NCI-H510A treated with DMSO at 0.1 percent for 48 hours (cell line): ENCODE measurements around the gene KREMEN2.
"Not testable (repeated sequence)": the region's sequence is repeated elsewhere in the genome, so short reads cannot be mapped to it uniquely, and the experiment has no call there.

ENCODE experiments used
- DNase-seq: peaks from one replicate; lab custom pipeline; 2025; lab: John Stamatoyannopoulos, UW

KREMEN2 gene, protein sequence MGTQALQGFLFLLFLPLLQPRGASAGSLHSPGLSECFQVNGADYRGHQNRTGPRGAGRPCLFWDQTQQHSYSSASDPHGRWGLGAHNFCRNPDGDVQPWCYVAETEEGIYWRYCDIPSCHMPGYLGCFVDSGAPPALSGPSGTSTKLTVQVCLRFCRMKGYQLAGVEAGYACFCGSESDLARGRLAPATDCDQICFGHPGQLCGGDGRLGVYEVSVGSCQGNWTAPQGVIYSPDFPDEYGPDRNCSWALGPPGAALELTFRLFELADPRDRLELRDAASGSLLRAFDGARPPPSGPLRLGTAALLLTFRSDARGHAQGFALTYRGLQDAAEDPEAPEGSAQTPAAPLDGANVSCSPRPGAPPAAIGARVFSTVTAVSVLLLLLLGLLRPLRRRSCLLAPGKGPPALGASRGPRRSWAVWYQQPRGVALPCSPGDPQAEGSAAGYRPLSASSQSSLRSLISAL

DNA sequence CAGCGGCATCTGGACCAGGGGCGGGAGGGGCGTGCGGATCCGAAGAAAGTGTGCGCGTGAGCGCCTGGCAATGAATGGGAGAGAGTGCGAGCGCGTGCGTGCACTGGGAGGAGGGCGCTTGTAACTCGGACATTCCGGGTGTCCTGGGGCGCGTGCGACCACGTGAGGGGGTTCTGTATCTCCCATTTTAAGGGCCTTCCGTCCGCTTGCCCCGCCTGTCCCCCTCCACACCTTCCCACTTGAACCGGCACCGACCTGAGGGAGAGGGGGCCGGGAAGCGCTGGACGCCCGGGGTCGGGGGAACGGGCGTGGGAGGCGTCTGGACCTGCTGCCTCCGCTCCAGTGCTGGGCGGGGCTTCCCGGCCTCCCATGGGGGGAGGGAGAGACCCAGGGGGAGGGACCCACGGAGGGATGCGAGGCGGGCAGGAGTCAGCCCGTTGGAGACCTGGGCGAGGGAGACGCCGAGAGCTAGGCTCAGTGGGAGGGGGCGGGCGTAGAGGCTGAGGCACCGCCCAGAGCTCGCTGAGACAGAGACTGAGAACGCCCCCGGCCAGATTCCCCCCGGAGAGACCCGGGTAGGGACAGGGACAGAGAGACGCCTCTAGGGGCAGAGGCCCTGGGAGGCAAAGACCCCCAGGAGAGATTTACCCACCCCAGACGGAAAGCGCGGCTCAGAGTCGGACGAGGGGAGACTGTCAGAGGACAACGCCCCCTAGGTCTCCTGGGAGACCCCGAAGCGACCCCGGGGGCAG is at the start of gene KREMEN2:
Gene KREMEN2 (plus strand): TSS at position 553 of the 752 bp plus-strand sequence. CDS start 246 bp downstream, outside the sequence.
- peak; percentile 35 for DNase-seq

- DNase-seq, result no peak
These were observed 48.7 kb upstream of the KREMEN2 start for GRCh38 chr16:2915196-2915929.

DNA sequence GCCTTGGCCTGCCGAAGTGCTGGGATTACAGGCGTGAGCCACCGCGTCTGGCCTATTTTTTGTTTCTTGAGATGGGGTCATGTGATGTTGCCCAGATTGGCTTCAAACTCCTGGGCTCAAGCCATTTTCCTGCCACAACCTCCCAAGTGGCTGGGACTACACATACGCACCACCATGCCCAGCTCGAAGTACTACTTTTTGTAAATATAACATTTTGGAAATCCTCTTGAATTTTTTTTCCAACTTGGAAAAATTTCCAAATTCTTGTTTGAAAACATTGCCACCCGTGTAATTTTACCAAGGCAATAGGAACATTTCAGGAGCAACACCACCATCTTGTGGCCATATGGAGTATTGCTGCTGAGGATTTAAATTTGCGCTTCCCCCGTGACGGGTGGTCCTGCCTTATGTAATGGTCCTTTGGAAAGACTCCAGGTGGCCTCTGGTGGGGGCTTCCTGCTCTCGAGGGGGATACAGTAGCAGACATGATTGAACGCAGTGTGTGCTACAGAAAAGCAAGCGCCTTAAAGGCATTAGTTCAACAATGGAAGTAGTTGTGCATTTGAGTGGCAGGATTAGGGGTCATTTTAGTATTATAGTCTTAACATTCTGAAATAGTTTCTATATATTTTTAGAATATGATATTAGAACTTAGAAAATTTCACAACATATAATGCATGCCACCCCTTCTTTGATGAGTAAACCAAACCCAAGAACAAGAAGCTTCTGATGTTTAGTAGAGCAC is 44.4 kb upstream of the KREMEN2 start:
- peak; percentile 30 for DNase-seq

DNA sequence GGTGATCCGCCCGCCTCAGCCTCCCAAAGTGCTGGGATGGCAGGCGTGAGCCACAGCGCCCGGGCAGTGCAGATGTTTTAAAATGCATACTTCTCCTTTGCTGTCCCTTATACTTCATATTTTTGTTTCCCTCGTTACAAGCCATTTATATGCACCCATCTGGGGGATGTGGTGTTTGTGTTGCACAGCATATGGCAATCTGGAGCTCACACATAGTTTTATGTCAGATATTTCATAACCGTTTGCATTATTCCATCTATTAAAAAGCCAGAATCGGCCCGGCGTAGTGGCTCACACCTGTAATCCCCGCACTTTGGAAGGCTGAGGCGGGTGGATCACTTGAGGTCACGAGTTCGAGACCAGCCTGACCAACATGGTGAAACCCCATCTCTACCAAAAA is 40.6 kb upstream of the KREMEN2 start:
- no peak for DNase-seq

GRCh38 chr16:2924901-2925755 is 38.9 kb upstream of the KREMEN2 start:
- no peak for DNase-seq

DNA sequence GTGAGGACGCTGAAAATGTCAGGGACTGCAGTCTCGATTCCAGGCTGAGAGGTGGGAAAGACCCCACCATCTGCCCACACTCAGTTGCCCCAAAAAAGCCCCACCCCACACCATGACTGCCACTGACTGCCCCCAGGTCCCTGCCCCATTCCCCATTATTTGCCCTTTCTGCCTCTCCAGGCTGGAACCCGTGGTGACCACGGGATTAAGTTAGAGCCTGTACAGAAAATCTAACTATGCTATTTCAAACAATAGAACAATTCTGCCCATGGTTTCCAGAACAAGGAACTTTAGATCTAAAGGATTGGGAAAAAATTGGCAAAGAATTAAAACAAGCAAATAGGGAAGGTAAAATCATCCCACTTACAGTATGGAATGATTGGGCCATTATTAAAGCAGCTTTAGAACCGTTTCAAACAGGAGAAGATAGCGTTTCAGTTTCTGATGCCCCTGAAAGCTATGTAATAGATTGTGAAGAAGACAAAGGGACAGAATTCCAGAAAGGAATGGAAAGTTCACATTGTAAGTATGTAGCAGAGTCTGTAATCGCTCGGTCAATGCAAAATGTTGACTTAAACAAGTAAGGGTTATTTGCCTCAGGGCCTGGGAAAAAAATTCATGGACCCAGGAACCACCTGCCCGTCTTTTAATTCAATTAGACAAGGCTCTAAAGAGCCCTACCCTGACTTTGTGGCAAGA is 38.0 kb upstream of the KREMEN2 start:
- no peak for DNase-seq

DNA sequence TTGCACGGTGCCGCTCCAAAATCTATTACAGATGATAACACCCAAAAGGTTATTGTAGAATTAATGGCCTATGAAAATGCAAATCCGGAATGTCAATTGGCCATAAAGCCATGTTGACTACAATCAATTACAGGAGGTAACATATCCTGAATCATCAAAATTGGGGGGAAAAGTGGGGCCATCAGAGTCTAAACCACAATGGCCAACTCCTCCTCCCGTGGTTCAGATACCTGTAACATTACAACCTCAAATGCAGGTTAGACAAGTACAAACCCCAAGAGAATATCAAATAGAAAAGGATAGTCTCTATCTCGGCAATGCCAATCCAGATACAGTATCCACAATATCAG is 37.5 kb upstream of the KREMEN2 start:
- DNase-seq, result no peak

DNA sequence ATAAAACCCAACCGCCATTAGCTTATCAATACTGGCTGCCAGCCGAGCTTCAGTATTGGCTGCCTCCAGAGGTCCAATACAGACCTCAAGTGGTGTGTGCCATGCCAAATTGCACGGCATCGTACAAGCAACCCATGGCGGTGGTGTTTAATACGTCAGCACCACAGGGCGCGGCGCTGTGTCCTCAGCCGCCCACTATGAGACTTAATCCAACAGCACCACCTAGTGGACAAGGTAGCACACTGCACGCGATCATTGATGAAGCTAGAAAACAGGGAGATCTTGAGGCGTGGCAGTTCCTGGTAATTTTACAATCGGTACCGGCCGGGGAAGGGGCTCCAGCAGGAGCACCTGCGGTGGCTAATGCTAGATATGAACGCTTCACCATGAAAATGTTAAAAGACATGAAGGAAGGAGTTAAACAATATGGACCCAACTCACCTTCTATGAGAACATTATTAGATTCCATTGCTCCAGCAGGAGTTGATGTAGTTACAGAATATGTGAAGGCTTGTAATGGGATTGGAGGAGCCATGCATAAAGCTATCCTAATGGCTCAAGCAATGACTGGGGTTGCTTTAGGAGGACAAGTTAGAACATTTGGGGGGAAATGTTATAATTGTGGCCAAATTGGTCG is 36.9 kb upstream of the KREMEN2 start:
- DNase-seq, result peak; percentile 49

DNA sequence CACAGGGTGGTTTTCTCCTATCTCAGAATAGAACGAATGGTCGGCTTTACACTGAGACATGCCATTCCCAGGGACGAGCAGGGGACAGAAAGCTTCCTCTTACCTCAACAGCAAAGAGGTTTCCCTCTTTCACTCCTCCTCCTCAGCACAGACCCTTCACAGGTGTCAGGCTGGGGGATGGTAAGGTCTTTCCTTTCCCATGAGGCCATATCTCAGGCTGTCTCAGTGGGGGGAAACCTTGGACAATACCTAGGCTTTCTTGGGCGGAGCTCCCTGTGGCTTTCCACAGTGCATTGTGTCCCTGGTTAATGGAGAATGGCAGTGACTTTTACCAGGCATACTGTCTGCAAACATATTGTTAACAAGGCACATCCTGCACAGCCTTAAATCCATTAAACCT is 35.9 kb upstream of the KREMEN2 start:
- not testable (repeated sequence) for DNase-seq

GRCh38 chr16:2928796-2929195 is 35.3 kb upstream of the KREMEN2 start:
- DNase-seq, result no peak

GRCh38 chr16:2929693-2930092 is 34.4 kb upstream of the KREMEN2 start:
- no peak for DNase-seq

DNA sequence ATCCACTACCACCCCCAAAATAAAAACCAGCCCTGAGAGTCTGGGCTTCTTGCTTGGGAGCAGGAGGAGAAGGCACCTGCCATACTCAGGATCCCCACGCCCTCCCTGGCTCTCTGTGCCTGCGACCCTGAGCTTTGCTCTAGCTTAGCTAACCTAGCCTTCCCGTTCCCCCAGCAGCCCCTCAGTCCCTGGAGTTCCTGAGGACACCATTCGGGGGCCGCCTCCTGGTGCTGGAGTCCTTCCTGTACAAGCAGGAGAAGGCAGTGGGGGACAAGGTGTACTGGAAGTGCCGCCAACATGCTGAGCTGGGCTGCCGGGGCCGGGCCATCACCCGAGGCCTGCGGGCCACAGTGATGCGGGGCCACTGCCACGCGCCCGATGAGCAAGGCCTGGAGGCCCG is 33.8 kb upstream of the KREMEN2 start:
- no peak for DNase-seq

GRCh38 chr16:2931231-2931914 is 32.7 kb upstream of the KREMEN2 start:
- not testable (repeated sequence) for DNase-seq

- DNase-seq, result no peak
These were observed 30.9 kb upstream of the KREMEN2 start for GRCh38 chr16:2933136-2933535.

- no peak for DNase-seq
These were observed 30.4 kb upstream of the KREMEN2 start for GRCh38 chr16:2933701-2934100.

DNA sequence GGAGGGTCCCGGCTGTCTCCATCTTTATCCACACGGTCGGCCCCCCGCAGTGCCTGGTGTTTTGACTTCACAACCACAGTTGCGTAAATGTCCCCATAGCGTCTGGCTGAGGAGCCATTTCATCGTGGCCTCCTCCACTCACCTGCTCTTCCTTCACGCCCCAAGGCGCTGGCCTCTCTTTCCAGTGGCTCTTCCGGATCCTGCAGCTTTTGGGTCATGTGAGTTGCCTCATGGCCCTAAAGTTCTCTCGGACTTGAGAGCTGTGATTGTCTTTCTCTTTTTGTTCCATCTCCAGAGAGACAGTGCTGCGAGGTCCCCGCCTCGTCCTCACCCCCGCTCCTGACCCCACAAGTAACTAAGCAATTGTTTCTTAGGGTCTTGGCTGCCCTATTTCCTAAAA is 29.6 kb upstream of the KREMEN2 start:
- DNase-seq, result no peak

DNA sequence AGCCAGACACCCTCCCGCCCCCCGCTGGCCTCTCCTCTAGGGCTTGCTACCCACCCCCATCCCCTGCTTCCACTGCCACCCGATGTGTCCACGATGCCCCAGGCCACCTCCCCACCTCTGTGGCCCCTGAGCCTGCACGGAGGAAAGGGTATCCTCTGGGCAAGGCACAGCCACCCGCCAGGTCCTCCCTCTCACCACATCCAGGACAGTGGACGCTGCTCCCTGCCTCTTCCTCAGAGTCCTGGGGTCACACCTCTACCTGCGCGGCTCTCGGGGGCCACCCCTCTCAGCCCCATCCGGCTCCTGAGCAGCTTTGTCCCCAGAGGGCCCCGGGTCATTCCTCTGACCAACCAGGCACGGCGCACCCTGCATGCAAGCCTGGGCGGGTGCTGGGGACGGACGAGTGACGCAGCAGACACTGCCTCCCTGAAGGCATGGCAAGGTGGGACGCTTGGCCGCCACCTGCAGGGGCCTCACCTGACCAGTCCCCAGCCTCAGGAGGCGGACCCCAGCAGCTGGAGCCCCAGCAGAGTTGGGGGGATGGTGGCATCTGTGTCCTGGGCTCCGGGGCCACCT is 27.6 kb upstream of the KREMEN2 start:
- no peak for DNase-seq

DNA sequence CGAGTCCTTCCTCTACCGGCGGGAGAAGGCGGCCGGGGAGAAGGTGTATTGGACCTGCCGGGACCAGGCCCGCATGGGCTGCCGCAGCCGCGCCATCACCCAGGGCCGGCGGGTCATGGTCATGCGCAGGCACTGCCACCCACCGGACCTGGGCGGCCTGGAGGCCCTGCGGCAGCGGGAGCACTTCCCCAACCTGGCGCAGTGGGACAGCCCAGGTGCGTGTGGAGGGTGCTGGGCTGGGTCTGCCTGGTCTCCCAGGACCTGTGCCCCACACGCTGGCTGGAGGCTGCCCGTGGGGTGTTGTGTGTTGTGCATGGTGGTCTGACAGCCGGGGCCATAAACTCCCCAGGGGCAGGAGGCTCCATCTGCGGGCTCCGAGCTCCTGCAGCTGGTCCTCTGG is 26.9 kb upstream of the KREMEN2 start:
- no peak for DNase-seq

- no peak for DNase-seq
These were observed 25.9 kb upstream of the KREMEN2 start for GRCh38 chr16:2938206-2938605.
